ENCODE measurements around the gene CCDC57.

- TF ChIP-seq CTCF (IDR thresholded peaks at IDR 0.05; ENCODE audit: borderline replicate concordance, extremely low read depth, low read length, poor library complexity, severe bottlenecking) = no peak
- no peak for TF ChIP-seq EZH2 (IDR thresholded peaks at IDR 0.05; ENCODE audit: borderline replicate concordance, low read depth, low read length, severe bottlenecking)
Observed at GRCh38 chr17:82246040-82246364, 33.4 kb upstream of the CCDC57 start.
